IPS-15b (cell line): ENCODE data around the gene PLPP6.

Source experiments
- H3K27me3 ChIP-seq: one replicate; pipeline ENCODE4 v1.6.1; 2013; ENCODE audit warnings: low read length; ENCODE audit not compliant: control insufficient read depth, insufficient read depth
- H3K36me3 ChIP-seq: one replicate; pipeline ENCODE4 v1.6.1; 2013; ENCODE audit warnings: low read length; ENCODE audit not compliant: control insufficient read depth, insufficient read depth
- H3K4me1 ChIP-seq: one replicate; pipeline ENCODE4 v1.6.1; 2013; ENCODE audit warnings: mild to moderate bottlenecking, low read length; ENCODE audit not compliant: control insufficient read depth, insufficient read depth
- H3K4me3 ChIP-seq: one replicate; pipeline ENCODE4 v1.5.1; 2013; ENCODE audit warnings: low read depth, low read length
- H3K9ac ChIP-seq: one replicate; pipeline ENCODE4 v1.6.1; 2013; ENCODE audit warnings: low read depth, mild to moderate bottlenecking, low read length
- H3K9me3 ChIP-seq: one replicate; pipeline ENCODE4 v1.6.1; 2013; ENCODE audit warnings: mild to moderate bottlenecking, low read length; ENCODE audit not compliant: control insufficient read depth, insufficient read depth

PLPP6 gene

GRCh38 chr9:4662108-4662988 is at the start of gene PLPP6:
Gene PLPP6 (plus strand): TSS chr9:4662294. CDS start chr9:4662376, 82 bp downstream.
- Histone ChIP-seq H3K9ac (peak within 1 kb of the TSS; percentile 73), H3K4me3 (peak within 1 kb of the TSS; percentile 88), H3K36me3 (no peaks in the 10 kb centered on the region), H3K27me3 (peaks cover 5% of the 10 kb centered on the region), H3K4me1 (peaks cover 26% of the 10 kb centered on the region), H3K9me3 (no peaks in the 10 kb centered on the region)

- no peaks in the 10 kb centered on the region for H3K36me3 ChIP-seq
- no peak overlapping the region for H3K4me3 ChIP-seq
- no peaks in the 10 kb centered on the region for H3K9me3 ChIP-seq
- H3K27me3 ChIP-seq: no peaks in the 10 kb centered on the region
- H3K9ac ChIP-seq: no peak overlapping the region
- H3K4me1 ChIP-seq: peaks cover 7% of the 10 kb centered on the region
Measured at GRCh38 chr9:4614627-4615026, 47.5 kb upstream of the PLPP6 start.

DNA sequence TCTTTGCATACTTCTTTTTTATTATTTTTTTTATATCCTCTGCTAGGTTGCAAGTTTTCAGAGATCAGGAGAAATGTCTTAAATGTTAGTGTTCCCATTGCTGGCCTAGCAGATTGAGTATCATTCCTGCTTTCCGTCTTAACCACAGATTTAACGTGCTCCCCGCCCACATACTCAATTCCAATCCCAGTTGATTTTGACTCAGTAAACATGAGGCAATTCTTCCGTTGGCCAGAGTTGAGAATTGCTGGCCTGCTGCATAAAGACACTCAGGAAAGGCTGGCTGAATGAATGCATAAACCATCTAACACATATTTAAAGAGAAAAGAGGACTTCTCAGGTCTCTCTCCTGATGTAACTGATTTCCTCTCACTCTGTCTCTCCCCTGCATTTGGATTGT is 46.8 kb upstream of the PLPP6 start:
- Histone ChIP-seq H3K36me3 (no peaks in the 10 kb centered on the region), H3K27me3 (no peaks in the 10 kb centered on the region), H3K9ac (no peak overlapping the region)

DNA sequence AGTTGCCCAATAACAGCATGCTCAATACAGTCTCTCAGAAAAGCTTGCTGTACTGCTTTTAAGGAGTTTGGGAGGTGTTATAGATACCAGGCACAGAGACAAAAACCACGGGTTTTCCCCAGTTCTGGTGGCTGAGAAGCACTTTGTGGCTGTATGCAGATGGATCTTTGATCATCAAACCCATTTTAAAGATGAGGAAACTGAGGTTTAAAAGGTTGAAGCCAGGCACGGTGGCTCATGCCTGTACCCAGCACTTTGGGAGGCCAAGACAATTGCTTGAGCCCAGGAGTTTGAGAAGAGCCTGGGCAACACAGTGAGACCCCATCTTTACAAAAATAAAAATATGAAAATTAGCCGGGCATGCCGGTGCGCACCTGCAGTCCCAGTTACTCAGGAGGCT is 46.3 kb upstream of the PLPP6 start:
- Histone ChIP-seq H3K4me3 (no peak overlapping the region), H3K4me1 (peaks cover 16% of the 10 kb centered on the region), H3K36me3 (no peaks in the 10 kb centered on the region), H3K9ac (no peak overlapping the region), H3K9me3 (no peaks in the 10 kb centered on the region), H3K27me3 (no peaks in the 10 kb centered on the region)

More for the DNA sequence above, 46.8 kb upstream of the PLPP6 start:
- no peak overlapping the region for H3K4me3 ChIP-seq
- H3K9me3 ChIP-seq: no peaks in the 10 kb centered on the region
- peaks cover 10% of the 10 kb centered on the region for H3K4me1 ChIP-seq

- Histone ChIP-seq H3K27me3 (no peaks in the 10 kb centered on the region), H3K36me3 (no peaks in the 10 kb centered on the region), H3K4me3 (no peak overlapping the region), H3K9me3 (no peaks in the 10 kb centered on the region), H3K4me1 (peaks cover 29% of the 10 kb centered on the region), H3K9ac (no peak overlapping the region)
Measured at GRCh38 chr9:4617752-4618151, 44.3 kb upstream of the PLPP6 start.

DNA sequence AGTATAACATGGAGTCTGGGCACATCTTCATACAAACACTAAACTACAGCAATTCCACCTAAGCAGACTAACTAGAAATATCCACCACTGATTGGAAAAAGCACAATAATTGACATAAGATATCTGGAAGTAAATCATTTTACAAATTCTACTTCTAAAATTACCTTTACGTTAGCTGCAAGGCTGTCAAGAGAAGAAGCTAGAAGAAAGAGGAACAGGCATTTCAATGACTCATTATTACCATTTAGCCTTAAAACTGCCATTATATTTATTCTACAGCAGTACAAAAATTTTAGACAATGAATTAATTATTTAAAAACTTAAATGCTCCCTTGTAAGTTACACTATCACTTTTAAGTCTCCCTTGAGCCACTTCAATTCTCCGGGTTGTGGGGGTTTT is 43.4 kb upstream of the PLPP6 start:
- Histone ChIP-seq H3K4me3 (no peak overlapping the region), H3K9ac (no peak overlapping the region), H3K4me1 (peaks cover 29% of the 10 kb centered on the region), H3K9me3 (no peaks in the 10 kb centered on the region), H3K36me3 (no peaks in the 10 kb centered on the region), H3K27me3 (no peaks in the 10 kb centered on the region)

- Histone ChIP-seq H3K4me3 (no peak overlapping the region), H3K36me3 (no peaks in the 10 kb centered on the region), H3K9ac (no peak overlapping the region), H3K9me3 (no peaks in the 10 kb centered on the region), H3K4me1 (peaks cover 29% of the 10 kb centered on the region), H3K27me3 (no peaks in the 10 kb centered on the region)
Measured at GRCh38 chr9:4620057-4620765, 41.9 kb upstream of the PLPP6 start.

DNA sequence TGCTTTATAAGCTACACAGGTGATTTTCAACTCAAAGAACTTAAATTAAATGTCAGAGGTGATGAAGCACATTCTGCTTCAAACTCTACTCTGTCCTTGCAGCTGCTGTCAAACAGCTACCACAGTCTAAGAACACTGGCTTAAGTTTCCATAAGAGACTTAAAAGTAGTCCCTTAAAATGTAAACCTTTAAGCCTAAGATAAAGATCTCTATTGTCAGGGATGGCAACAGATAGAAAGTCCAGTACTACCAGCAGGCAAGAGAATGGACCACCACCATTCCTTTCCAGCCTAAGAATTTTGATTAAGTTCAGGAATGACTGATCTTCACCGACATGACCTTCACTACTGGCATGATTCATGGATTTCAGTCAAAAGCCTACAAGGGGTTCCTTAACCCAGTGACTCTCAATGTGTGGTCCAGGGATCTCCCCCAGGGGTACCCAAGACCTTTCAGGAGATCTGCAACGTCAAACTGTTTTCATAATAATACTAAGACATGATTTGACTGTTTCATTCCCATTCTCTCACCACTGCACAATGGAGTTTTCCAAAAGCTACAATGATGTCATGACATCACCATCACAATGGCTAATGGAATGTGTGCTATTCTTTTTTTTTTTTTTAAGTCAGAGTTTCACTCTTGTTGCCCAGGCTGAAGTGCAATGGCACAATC is 41.1 kb upstream of the PLPP6 start:
- Histone ChIP-seq H3K27me3 (no peaks in the 10 kb centered on the region), H3K36me3 (no peaks in the 10 kb centered on the region), H3K9me3 (no peaks in the 10 kb centered on the region), H3K9ac (no peak overlapping the region), H3K4me3 (no peak overlapping the region), H3K4me1 (peaks cover 32% of the 10 kb centered on the region)

- H3K9me3 ChIP-seq: no peaks in the 10 kb centered on the region
- H3K4me1 ChIP-seq: peaks cover 32% of the 10 kb centered on the region
Measured at GRCh38 chr9:4622016-4622415, 40.1 kb upstream of the PLPP6 start.

GRCh38 chr9:4630836-4631235 is 31.3 kb upstream of the PLPP6 start:
- no peak overlapping the region for H3K4me3 ChIP-seq
- H3K9me3 ChIP-seq: no peaks in the 10 kb centered on the region
- no peak overlapping the region for H3K9ac ChIP-seq
- H3K27me3 ChIP-seq: no peaks in the 10 kb centered on the region
- H3K36me3 ChIP-seq: no peaks in the 10 kb centered on the region
- peaks cover 11% of the 10 kb centered on the region for H3K4me1 ChIP-seq

More at GRCh38 chr9:4622016-4622415, 40.1 kb upstream of the PLPP6 start:
- Histone ChIP-seq H3K9ac (no peak overlapping the region), H3K36me3 (no peaks in the 10 kb centered on the region), H3K27me3 (no peaks in the 10 kb centered on the region), H3K4me3 (no peak overlapping the region)

DNA sequence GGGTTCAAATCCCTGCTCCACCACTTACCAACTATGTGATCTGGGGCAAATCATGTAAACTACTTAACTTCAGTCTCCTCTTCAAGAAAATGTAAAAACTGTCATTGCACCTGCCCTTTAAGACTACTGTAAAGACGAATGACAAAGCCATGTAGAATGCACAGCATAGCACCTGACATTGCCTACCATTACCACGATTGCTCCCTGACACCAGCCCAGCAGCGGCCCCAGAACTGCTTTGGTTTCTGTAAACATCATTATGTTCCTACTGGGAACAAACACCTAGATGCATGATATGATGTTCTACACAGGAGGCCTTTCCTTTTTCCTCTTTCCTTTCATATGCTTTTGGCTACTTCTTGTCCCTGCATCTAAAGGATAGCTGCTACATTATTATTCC is 23.1 kb upstream of the PLPP6 start:
- H3K27me3 ChIP-seq: no peaks in the 10 kb centered on the region
- H3K4me3 ChIP-seq: no peak overlapping the region
- H3K9me3 ChIP-seq: no peaks in the 10 kb centered on the region
- no peak overlapping the region for H3K9ac ChIP-seq
- no peaks in the 10 kb centered on the region for H3K4me1 ChIP-seq
- H3K36me3 ChIP-seq: no peaks in the 10 kb centered on the region
